ENCODE measurements around the gene PLCH2.
"Not testable (repeated sequence)": the region's sequence is repeated elsewhere in the genome, so short reads cannot be mapped to it uniquely, and the experiment has no call there.

Gene PLCH2

DNA sequence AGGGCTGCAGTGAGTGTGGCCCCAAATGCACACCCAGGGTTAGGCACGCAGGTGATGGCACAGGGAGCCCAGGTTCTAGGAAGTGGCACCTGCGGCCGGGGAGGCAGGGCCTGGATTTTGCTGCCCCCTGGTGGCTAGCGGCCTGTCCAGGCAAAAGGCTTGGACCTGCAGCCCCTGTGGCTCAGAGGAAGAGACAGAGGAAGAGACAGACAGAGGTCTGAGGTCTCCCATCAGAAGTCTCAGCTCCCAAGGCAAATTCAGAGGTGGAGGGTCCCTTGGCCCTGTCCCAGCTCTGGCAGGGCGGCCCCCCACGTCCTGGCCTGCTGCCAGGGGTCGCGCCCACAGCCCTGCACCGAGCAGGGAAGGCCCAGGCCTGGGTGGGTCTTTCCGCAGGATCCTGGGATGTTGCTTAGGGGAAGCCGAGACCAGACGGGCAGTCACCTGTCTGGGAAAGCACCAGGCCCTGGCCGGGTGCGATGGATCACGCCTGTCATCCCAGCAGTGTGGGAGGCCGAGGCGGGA, 72.0 kb downstream of the PLCH2 start:
- no peaks in the 10 kb centered on the region for H3K36me3 ChIP-seq (replicated peaks)
- DNase-seq = no peak
- in situ Hi-C loops (cut with HindIII; ENCODE audit: low pct_ligation_motif_present, low sequenced_read_pairs) = no loop called here
- no peak overlapping the region for H3K4me3 ChIP-seq (ENCODE audit: low read depth, low read length)
- H3K27ac ChIP-seq = no peak overlapping the region
- TF ChIP-seq, protein P1, sequence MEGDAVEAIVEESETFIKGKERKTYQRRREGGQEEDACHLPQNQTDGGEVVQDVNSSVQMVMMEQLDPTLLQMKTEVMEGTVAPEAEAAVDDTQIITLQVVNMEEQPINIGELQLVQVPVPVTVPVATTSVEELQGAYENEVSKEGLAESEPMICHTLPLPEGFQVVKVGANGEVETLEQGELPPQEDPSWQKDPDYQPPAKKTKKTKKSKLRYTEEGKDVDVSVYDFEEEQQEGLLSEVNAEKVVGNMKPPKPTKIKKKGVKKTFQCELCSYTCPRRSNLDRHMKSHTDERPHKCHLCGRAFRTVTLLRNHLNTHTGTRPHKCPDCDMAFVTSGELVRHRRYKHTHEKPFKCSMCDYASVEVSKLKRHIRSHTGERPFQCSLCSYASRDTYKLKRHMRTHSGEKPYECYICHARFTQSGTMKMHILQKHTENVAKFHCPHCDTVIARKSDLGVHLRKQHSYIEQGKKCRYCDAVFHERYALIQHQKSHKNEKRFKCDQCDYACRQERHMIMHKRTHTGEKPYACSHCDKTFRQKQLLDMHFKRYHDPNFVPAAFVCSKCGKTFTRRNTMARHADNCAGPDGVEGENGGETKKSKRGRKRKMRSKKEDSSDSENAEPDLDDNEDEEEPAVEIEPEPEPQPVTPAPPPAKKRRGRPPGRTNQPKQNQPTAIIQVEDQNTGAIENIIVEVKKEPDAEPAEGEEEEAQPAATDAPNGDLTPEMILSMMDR (IDR thresholded peaks at IDR 0.05; ENCODE audit: low read depth, low read length, missing control alignments) = peak; percentile 97
- H3K27me3 ChIP-seq (replicated peaks) = no peaks in the 10 kb centered on the region

DNA sequence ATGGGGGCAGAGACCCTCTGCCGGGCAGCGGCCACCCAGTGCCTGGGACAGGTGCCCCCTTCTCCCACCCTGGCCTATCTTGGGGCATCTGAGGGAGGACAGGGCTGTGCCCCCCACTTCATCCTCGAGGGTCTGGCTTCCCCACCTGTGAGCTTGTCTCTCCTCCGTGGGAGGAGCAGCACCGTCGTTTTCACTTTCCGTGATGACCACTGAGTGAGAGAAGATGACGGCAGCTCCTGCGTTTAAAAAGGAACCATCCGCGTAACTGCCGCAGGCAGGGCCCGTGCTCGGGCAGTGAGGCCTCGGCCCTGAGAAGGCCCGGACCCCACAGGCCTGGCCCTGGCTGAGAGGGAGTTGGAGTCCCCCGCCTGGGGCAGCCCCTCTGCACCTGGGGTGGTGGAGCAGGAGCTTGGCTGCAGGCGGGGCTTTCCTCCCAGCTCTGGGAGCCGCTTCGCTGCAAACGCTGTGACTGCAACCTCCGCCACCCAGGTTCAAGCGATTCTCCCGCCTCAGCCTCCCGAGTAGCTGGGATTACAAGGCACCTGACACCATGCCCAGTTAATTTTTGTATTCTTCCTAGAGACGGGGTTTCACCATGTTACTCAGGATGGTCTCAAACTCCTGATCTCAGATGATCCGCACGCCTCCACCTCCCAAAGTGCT, 73.4 kb downstream of the PLCH2 start:
- H3K36me3 ChIP-seq (replicated peaks); DNase-seq; in situ Hi-C loops (cut with HindIII; ENCODE audit: low pct_ligation_motif_present, low sequenced_read_pairs); H3K27me3 ChIP-seq (replicated peaks); H3K4me3 ChIP-seq (ENCODE audit: low read depth, low read length); H3K27ac ChIP-seq: not testable (repeated sequence)

DNA sequence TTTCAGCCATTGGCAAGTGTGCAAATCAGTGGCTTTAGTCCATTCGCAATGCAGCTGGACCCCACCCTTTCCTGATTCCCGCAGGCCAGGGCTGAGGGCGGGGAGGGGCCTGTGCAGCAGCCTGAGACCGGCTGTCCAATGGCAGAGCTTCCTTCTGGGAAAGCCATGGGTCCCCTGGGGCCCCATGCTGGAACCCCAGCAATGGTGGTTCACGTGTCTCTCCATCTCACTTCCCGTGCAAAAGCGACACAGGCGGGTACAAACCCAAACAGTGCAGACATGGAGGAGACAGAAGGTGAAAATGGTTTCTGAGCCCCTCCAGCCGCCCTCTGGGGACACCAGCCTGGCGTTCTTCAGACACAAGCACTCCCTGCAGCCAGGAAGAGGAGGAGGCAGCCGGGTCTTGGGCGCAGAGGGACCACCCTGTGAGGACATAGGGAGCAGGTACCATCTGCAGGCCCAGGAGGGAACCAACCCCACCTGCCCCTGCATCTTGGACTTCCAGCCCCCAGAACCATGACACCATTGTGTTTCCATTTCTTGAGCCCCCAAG, 74.3 kb downstream of the PLCH2 start:
- H3K4me3 ChIP-seq (ENCODE audit: low read depth, low read length); H3K27ac ChIP-seq; in situ Hi-C loops (cut with HindIII; ENCODE audit: low pct_ligation_motif_present, low sequenced_read_pairs); DNase-seq; H3K27me3 ChIP-seq (replicated peaks); H3K36me3 ChIP-seq (replicated peaks): not testable (repeated sequence)

DNA sequence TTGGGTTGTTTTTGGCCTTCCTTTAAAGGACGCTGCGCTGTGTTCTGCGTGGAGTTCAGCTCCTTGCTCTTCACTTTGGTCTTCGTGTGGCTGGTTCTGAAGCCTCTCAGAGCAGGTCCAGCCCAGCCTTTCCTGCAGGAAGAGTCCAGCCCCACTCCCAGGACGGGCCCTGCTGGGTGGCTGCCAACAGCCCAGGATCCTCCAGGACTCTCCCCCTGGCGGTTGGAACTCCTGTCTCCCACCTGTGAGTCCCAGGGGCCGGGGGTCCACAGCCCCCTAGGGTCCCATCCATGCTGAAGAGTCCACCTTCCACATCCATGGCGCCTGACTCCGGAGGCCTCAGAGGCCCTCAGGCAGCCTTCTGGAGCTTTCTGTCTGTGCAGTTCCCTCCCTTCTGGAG, 75.5 kb downstream of the PLCH2 start:
- H3K4me3 ChIP-seq (ENCODE audit: low read depth, low read length); DNase-seq; H3K27ac ChIP-seq; H3K27me3 ChIP-seq (replicated peaks); H3K36me3 ChIP-seq (replicated peaks); in situ Hi-C loops (cut with HindIII; ENCODE audit: low pct_ligation_motif_present, low sequenced_read_pairs): not testable (repeated sequence)

DNA sequence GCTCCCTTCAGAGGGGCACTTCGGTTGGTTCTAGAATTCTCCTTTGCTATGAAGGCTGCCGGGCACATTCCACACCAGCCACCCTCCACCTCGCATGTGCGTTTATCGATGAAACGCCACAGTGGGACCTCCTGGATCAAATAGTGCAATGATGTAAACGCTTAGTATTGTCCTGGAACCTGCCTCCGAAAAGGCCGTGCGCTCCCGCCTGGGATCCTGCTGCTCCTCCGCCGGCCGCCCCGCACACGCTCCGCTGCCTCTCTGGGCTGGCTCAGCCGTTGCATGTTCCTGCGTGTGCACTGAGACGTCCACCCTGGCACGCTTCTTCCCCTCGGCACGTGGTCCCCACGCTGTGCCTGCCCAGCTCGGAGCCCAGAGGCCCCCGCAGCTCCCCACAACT, 76.1 kb downstream of the PLCH2 start:
- in situ Hi-C loops (cut with HindIII; ENCODE audit: low pct_ligation_motif_present, low sequenced_read_pairs) = no loop called here
- Histone ChIP-seq H3K36me3 (replicated peaks) (no peaks in the 10 kb centered on the region), H3K27me3 (replicated peaks) (no peaks in the 10 kb centered on the region), H3K4me3 (ENCODE audit: low read depth, low read length) (no peak overlapping the region), H3K27ac (no peak overlapping the region)
- DNase-seq = no peak
- TF ChIP-seq, protein P1 (IDR thresholded peaks at IDR 0.05; ENCODE audit: low read depth, low read length, missing control alignments) = no peak

DNA sequence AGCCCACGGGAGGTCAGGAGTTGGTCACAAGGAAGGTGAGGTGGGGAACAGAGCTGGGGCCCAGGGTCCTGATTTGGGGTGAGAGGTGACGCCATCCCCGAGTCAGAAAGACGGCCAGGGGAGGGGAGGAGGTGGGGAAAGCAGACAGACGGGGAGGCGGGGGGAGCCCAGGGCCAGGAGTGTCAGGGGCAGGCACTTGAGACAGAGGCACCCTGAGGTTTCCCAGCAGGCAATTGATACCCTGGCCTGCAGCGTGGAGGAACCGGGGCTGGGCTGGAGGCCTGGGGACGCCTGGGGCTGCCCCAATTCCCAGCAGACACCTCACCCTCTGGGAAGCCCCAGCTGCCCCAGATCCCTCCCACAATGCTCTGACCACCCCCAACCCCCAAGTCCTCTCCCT, 77.0 kb downstream of the PLCH2 start:
- H3K27me3 ChIP-seq (replicated peaks); in situ Hi-C loops (cut with HindIII; ENCODE audit: low pct_ligation_motif_present, low sequenced_read_pairs); H3K36me3 ChIP-seq (replicated peaks): not testable (repeated sequence)

DNA sequence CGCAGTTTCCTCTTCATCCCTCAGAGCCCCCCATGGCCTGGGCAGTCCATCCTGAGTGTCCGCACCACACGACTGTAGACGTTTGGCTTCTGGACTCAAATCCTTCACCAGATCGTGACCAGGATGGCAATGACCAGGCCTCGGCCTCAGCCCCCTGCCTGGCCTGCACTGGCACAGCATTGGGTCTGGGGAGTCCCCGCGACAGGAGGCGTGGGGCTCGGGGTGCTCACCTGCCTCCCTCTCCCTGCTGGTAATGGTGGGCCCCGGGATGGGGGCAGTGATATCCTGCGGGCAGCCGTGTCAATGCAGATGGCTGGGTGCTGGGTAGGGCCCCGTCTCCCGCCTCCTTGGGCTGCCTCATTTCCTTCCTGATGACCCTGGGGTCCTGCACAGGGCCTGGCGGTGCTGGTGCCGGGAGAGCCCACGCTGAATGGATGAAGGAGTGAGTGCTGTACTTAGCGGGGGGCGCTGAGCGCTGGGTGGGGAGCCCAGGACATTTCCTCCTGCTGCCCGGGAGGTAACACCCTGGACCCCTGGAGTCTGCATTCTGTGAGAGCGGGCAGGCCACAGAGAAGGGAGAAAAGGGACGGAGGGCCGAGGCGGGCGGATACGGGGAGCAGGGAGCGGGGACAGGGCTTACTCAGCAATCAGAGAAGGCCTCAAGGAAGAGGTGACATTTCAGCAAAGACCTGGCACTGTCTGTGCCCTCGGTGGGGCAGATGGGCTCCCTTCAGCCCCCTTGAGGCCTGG, 78.0 kb downstream of the PLCH2 start:
- H3K36me3 ChIP-seq (replicated peaks) = no peaks in the 10 kb centered on the region
- DNase-seq = no peak
- TF ChIP-seq, protein P1 (IDR thresholded peaks at IDR 0.05; ENCODE audit: low read depth, low read length, missing control alignments) = no peak
- H3K27me3 ChIP-seq (replicated peaks) = no peaks in the 10 kb centered on the region
- in situ Hi-C loops (cut with HindIII; ENCODE audit: low pct_ligation_motif_present, low sequenced_read_pairs) = no loop called here
- no peak overlapping the region for H3K27ac ChIP-seq
- no peak overlapping the region for H3K4me3 ChIP-seq (ENCODE audit: low read depth, low read length)

More for the DNA sequence above, 77.0 kb downstream of the PLCH2 start:
- H3K27ac ChIP-seq; DNase-seq; H3K4me3 ChIP-seq (ENCODE audit: low read depth, low read length): not testable (repeated sequence)
